HEK293T (cell line): ENCODE results near the gene ENAH.

Experiments used
- CTCF ChIA-PET: fragments of 350-600 bp; formaldehyde crosslinking; extraction: SDS; loops from one replicate; lab custom pipeline; 2021; ENCODE audit warnings: antibody characterized with exemption, inconsistent platforms; lab: Yijun Ruan, JAX
- POLR2A ChIA-PET: fragments of 350-600 bp; formaldehyde crosslinking; extraction: SDS; loops from one replicate; lab custom pipeline; 2020; ENCODE audit warnings: antibody characterized with exemption, inconsistent platforms; lab: Yijun Ruan, JAX
- DNase-seq: peaks from one replicate; pipeline ENCODE4 v3.0.0; 2012; ENCODE audit warnings: mixed read lengths; ENCODE audit errors: extremely low spot score
- ARNT ChIP-seq: fragments of 450-650 bp; IDR thresholded peaks from 2 replicates; pipeline ENCODE4 v1.6.1; 2017; ENCODE audit warnings: mild to moderate bottlenecking
- BHLHE40 ChIP-seq: fragments of 450-650 bp; IDR thresholded peaks from 2 replicates; pipeline ENCODE4 v1.6.1; 2016; ENCODE audit warnings: mild to moderate bottlenecking, moderate library complexity, borderline replicate concordance
- CTBP1 ChIP-seq: fragments of 450-650 bp; IDR thresholded peaks from 2 replicates; pipeline ENCODE4 v1.6.1; 2016; ENCODE audit warnings: borderline replicate concordance
- ELF4 ChIP-seq: fragments of 450-650 bp; IDR thresholded peaks from 2 replicates; pipeline ENCODE4 v1.6.1; 2017; ENCODE audit warnings: antibody characterized with exemption
- FOXA1 ChIP-seq: fragments of 450-650 bp; IDR thresholded peaks from 2 replicates; pipeline ENCODE4 v1.6.1; 2016; ENCODE audit warnings: mild to moderate bottlenecking
- FOXK2 ChIP-seq: fragments of 450-650 bp; IDR thresholded peaks from 2 replicates; pipeline ENCODE4 v1.6.1; 2016; ENCODE audit warnings: mild to moderate bottlenecking
- FOXM1 ChIP-seq: fragments of 450-650 bp; IDR thresholded peaks from 2 replicates; pipeline ENCODE4 v1.6.1; 2017; ENCODE audit warnings: mild to moderate bottlenecking, borderline replicate concordance
- HDGF ChIP-seq: fragments of 450-650 bp; IDR thresholded peaks from 2 replicates; pipeline ENCODE4 v1.6.1; 2017; ENCODE audit warnings: antibody characterized with exemption, borderline replicate concordance
- L3MBTL2 ChIP-seq: fragments of 450-650 bp; conservative IDR thresholded peaks from 2 replicates; pipeline ENCODE4 v1.6.1; 2016; ENCODE audit warnings: mild to moderate bottlenecking
- LEF1 ChIP-seq: fragments of 450-650 bp; IDR thresholded peaks from 2 replicates; pipeline ENCODE4 v1.6.1; 2017; ENCODE audit warnings: mild to moderate bottlenecking, borderline replicate concordance
- NFRKB ChIP-seq: fragments of 450-650 bp; IDR thresholded peaks from 2 replicates; pipeline ENCODE4 v1.6.1; 2016; ENCODE audit warnings: mild to moderate bottlenecking, moderate library complexity
- SP1 ChIP-seq: fragments of 450-650 bp; IDR thresholded peaks from 2 replicates; pipeline ENCODE4 v1.6.1; 2017
- SUZ12 ChIP-seq: fragments of 450-650 bp; IDR thresholded peaks from 2 replicates; pipeline ENCODE4 v1.6.1; 2016; ENCODE audit warnings: mild to moderate bottlenecking
- TARDBP ChIP-seq: fragments of 450-650 bp; IDR thresholded peaks from 2 replicates; pipeline ENCODE4 v1.6.1; 2016
- ZNF384 ChIP-seq: fragments of 450-650 bp; IDR thresholded peaks from 2 replicates; pipeline ENCODE4 v1.6.1; 2016
- TF ChIP-seq, protein P1 (sequence below): fragments of 450-650 bp; IDR thresholded peaks from 2 replicates; pipeline ENCODE4 v1.6.1; 2016

The ENAH gene

DNA sequence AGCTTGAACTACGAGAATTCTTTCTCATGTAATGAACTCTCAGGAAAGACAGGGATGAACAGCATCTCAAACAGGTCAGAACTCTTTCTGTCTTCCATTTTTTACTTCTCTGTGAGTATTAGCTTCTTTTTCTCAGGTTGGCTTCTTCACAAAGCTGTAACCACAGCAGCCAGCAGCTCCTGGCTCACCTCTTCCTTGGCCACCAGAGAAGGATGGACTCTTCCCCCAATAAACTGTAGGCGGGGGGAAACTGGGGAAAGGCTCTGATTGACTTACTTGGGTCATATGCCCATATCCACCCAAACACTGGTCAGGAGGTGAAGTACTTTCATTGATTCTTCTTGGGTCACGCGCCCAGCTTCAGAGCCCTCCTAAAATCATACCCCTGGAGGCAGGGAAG lies 14.4 kb upstream of the ENAH start:
- ChIA-PET POLR2A (interaction anchor here (1.7 kb wide), 1 partner anchor 14 kb away, joined by 10 read pairs; the partner anchor contains the start of gene ENAH), CTCF (interaction anchor here (0.6 kb wide), 1 partner anchor 231 kb away, joined by 4 read pairs; no protein-coding TSS in a partner anchor)
- no peak for DNase-seq
- TF ChIP-seq SP1: no peak

DNA sequence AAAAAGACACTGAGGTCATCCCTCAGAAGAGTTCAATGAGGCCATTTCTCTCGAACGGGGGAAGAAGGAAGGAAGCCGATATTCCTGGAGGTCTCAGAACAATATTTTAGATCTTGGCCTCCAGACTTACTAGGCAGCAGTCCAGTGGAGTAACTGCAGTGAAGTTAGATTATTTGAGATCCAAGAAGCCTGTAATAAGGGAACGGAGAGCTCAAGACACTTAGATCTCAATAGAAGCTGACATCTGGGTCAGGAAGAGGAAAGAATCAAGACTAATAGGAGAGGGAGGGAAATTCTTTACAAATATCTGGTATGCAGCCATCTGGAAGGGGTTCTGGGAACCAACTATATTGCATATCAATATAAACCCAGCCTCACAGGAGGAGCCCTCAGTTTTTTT lies 13.6 kb upstream of the ENAH start:
- POLR2A ChIA-PET: interaction anchor here (0.5 to 2.0 kb wide), 4 partner anchors 11 to 111 kb away, joined by 3 to 10 read pairs (median 4); partner anchors contain the start of genes ENAH and SRP9
- TF ChIP-seq TARDBP: no peak
- TF ChIP-seq, protein P1, sequence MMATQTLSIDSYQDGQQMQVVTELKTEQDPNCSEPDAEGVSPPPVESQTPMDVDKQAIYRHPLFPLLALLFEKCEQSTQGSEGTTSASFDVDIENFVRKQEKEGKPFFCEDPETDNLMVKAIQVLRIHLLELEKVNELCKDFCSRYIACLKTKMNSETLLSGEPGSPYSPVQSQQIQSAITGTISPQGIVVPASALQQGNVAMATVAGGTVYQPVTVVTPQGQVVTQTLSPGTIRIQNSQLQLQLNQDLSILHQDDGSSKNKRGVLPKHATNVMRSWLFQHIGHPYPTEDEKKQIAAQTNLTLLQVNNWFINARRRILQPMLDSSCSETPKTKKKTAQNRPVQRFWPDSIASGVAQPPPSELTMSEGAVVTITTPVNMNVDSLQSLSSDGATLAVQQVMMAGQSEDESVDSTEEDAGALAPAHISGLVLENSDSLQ: no peak
- no peak for TF ChIP-seq FOXK2
- no peak for TF ChIP-seq ELF4
- TF ChIP-seq LEF1: no peak
- TF ChIP-seq L3MBTL2: no peak
- TF ChIP-seq SUZ12: no peak
- CTCF ChIA-PET: interaction anchor here (2.4 kb wide), 1 partner anchor 11 kb away, joined by 8 read pairs; no protein-coding TSS in a partner anchor
- DNase-seq: no peak

DNA sequence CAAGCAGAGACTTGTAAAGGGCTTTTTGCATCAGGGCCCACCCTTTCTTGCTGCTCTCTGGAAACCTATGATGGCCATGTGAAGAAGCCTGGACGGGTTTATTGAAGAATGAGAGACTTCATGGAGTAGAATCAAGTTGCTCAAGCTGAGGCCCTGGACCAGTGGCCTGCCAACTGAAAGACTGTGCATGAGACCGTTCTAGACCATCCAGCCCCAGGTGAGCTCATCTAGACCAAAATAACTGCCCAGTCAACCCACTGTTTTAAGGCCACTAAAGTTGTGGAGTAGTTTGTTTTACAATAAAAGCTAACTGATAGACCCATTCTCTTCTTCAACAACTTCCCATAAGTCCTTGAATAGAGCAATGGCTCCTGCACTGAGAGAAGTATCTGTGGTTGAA lies 11.8 kb upstream of the ENAH start:
- ChIA-PET POLR2A (interaction anchor here (1.0 to 2.0 kb wide), 3 partner anchors 8 to 12 kb away, joined by 3 to 6 read pairs (median 4); partner anchors contain the start of gene ENAH), CTCF (interaction anchor here (1.2 to 2.4 kb wide), 2 partner anchors 10 to 113 kb away, joined by 3 to 8 read pairs; partner anchors contain the start of gene SRP9)
- TF ChIP-seq TARDBP: no peak
- no peak for TF ChIP-seq FOXK2
- no peak for DNase-seq

DNA sequence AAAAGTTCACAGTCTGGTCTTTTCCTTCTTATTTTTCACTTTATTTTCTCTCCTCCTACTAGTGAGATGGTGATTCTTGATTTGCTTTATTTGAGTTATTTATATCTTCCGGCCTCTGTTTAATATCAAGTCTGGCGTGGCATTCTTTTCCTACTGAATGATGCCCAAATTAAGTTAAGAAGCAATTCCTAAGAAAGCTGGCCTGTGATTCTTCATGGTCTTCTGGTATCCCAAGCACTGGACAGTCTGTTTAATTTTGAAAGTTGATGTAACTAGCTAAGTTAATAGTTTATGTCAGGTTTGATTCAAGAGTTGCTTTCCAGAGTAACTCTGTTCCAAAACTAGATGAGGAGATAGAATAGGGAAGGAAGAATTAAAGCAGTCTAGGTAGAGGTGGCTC lies 9.2 kb upstream of the ENAH start:
- no peak for DNase-seq
- CTCF ChIA-PET: interaction anchor here (0.6 kb wide), 1 partner anchor 16 kb away, joined by 3 read pairs; no protein-coding TSS in a partner anchor
- POLR2A ChIA-PET: interaction anchor here (1.0 to 1.7 kb wide), 2 partner anchors 9 to 116 kb away, joined by 3 to 8 read pairs; partner anchors contain the start of gene ENAH
- TF ChIP-seq NFRKB: no peak
- TF ChIP-seq ARNT: no peak
- TF ChIP-seq SUZ12: no peak
- TF ChIP-seq CTBP1: no peak
- TF ChIP-seq, protein P1: no peak
- TF ChIP-seq LEF1: no peak
- TF ChIP-seq FOXK2: no peak
- TF ChIP-seq SP1: no peak
- TF ChIP-seq L3MBTL2: no peak
- no peak for TF ChIP-seq ELF4
- no peak for TF ChIP-seq HDGF
- TF ChIP-seq FOXM1: no peak
- TF ChIP-seq FOXA1: no peak
- no peak for TF ChIP-seq ZNF384
- no peak for TF ChIP-seq BHLHE40
- no peak for TF ChIP-seq TARDBP

DNA sequence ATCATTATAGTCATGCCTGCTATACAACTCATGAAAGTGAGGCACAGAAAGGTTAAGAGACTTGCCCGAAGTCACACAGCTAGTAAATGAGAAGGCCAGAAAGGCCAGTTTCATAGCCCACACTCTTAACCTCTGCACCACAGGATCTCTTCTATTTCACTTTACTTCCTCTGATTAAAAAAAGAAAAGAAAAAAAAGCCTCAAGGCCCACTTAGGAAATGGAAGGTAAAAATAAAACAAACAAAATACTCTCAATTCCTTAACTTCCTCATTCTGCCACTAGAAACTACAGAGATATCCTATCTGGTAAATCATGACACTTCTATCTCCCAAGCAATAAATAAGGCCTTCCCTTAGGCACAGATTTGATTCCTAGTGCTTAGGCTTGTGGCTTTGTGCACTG lies 7.6 kb upstream of the ENAH start:
- CTCF ChIA-PET: interaction anchor here (0.6 to 1.2 kb wide), 2 partner anchors 86 to 271 kb away, joined by 3 read pairs; no protein-coding TSS in a partner anchor
- DNase-seq: no peak
- no peak for TF ChIP-seq LEF1
- TF ChIP-seq TARDBP: no peak
- no peak for TF ChIP-seq CTBP1
- TF ChIP-seq, protein P1: no peak
- TF ChIP-seq ARNT: no peak
- TF ChIP-seq FOXK2: no peak
- no peak for TF ChIP-seq FOXA1
- TF ChIP-seq NFRKB: no peak
- no peak for TF ChIP-seq FOXM1
- TF ChIP-seq HDGF: no peak
- no peak for TF ChIP-seq L3MBTL2
- no peak for TF ChIP-seq ELF4
- no peak for TF ChIP-seq SUZ12
- POLR2A ChIA-PET: no interaction called here

DNA sequence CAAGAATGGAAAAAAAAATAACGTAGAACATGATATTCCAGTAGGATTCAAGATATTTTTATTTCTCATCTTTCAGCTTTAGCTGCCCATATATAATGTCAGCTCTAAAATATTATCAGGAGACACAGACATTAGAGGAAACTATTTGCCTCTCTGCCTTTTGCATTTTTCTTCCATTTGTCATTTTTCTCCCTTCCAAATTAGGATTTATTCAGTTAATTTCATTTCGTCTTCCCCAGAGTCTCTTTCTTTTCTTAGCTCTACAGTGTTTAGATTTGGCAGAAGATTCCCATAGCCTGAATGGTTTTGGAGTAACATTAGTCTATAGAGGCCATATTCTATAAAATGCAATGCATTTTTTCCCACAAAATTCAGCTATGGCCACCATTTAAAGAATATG lies 5.1 kb upstream of the ENAH start:
- ChIA-PET POLR2A (interaction anchor here (1.3 kb wide), 1 partner anchor 120 kb away, joined by 5 read pairs; the partner anchor contains the start of gene SRP9), CTCF (interaction anchor here (0.6 to 0.8 kb wide), 4 partner anchors 33 to 1188 kb away, joined by 3 to 4 read pairs (median 4); no protein-coding TSS in a partner anchor)

More for the DNA sequence above, 5.1 kb upstream of the ENAH start:
- no peak for DNase-seq
- TF ChIP-seq FOXA1: no peak
- TF ChIP-seq ARNT: no peak
- no peak for TF ChIP-seq SP1
- TF ChIP-seq TARDBP: no peak
- TF ChIP-seq, protein P1: no peak
- no peak for TF ChIP-seq BHLHE40
- no peak for TF ChIP-seq L3MBTL2
- TF ChIP-seq CTBP1: no peak
- no peak for TF ChIP-seq LEF1
- no peak for TF ChIP-seq SUZ12
- TF ChIP-seq FOXK2: no peak
- TF ChIP-seq HDGF: no peak
